Hepatocyte (in vitro differentiated cells): ENCODE measurements around the gene MYMX. TPM values are rescaled to one million over a fixed set of nuclear protein-coding genes. Genes with fewer than 3 reads are reported as not detected.

ENCODE experiments used
- DNase-seq: peaks from one replicate; pipeline ENCODE4 v3.0.0-alpha.2; 2016; ENCODE audit warnings: low spot score
- H2AFZ ChIP-seq: fragments of 200-600 bp; sonication (generic); 2 replicates; pipeline ENCODE4 v1.6.0; 2016; ENCODE audit warnings: antibody characterized with exemption, mild to moderate bottlenecking
- H3K27ac ChIP-seq: fragments of 200-600 bp; sonication (generic); 2 replicates; pipeline ENCODE4 v1.5.1; 2016; ENCODE audit warnings: mild to moderate bottlenecking
- H3K27me3 ChIP-seq: fragments of 200-600 bp; sonication (generic); 2 replicates; pipeline ENCODE4 v1.6.1; 2016
- H3K36me3 ChIP-seq: fragments of 200-600 bp; sonication (generic); replicated peaks from 2 replicates; pipeline ENCODE4 v1.5.1; 2016; ENCODE audit warnings: low read depth; ENCODE audit not compliant: insufficient read depth
- H3K4me1 ChIP-seq: fragments of 200-600 bp; sonication (generic); 2 replicates; pipeline ENCODE4 v1.5.1; 2016; ENCODE audit warnings: mild to moderate bottlenecking, moderate library complexity; ENCODE audit not compliant: insufficient read depth
- H3K4me2 ChIP-seq: fragments of 200-600 bp; sonication (generic); 2 replicates; pipeline ENCODE4 v1.6.0; 2016
- H3K4me3 ChIP-seq: fragments of 200-600 bp; sonication (generic); 2 replicates; pipeline ENCODE4 v1.5.1; 2016; ENCODE audit warnings: mild to moderate bottlenecking
- H3K79me2 ChIP-seq: fragments of 200-600 bp; sonication (generic); 2 replicates; pipeline ENCODE4 v1.6.0; 2017; ENCODE audit warnings: mild to moderate bottlenecking
- H3K9me2 ChIP-seq: fragments of 200-600 bp; sonication (generic); replicated peaks from 2 replicates; pipeline ENCODE4 v1.6.0; 2017; ENCODE audit warnings: mild to moderate bottlenecking; ENCODE audit not compliant: insufficient read depth
- H3K9me3 ChIP-seq: fragments of 200-600 bp; sonication (generic); 2 replicates; pipeline ENCODE4 v1.5.1; 2016; ENCODE audit warnings: low read depth, mild to moderate bottlenecking
- H4K20me1 ChIP-seq: fragments of 200-600 bp; sonication (generic); 2 replicates; pipeline ENCODE4 v1.6.0; 2016; ENCODE audit warnings: mild to moderate bottlenecking; ENCODE audit not compliant: insufficient read depth, poor library complexity, severe bottlenecking
- EZH2 ChIP-seq: fragments of 200-600 bp; sonication (generic); IDR thresholded peaks from 2 replicates; pipeline ENCODE4 v1.6.1; 2016; ENCODE audit warnings: antibody characterized with exemption, mild to moderate bottlenecking, borderline replicate concordance
- EZH2phosphoT487 ChIP-seq: fragments of 200-600 bp; sonication (generic); IDR thresholded peaks from one replicate; pipeline ENCODE4 v1.6.1; 2018; ENCODE audit warnings: antibody characterized with exemption, mild to moderate bottlenecking, low read depth, moderate library complexity; ENCODE audit not compliant: unreplicated experiment, severe bottlenecking
- WGBS: methylation state at CpG from one replicate; pipeline ENCODE4 v1.1.6; 2016; ENCODE audit warnings: low lambda C conversion rate; ENCODE audit errors: missing lambda C conversion rate; 5-methylcytosine and 5-hydroxymethylcytosine counted together
- microRNA counts: library from miRNA; unstranded; fragments of <30 nt; microRNA quantifications from one replicate; lab custom pipeline; 2017
- polyA plus RNA-seq: library from polyadenylated mRNA; unstranded; fragments of >200 nt; fragmentation: Nextera tagmentation; extraction: Ambion mirVana; gene quantifications from 2 replicates; pipeline ENCODE4 v1.2.1, GENCODE V29; 2016
- small RNA-seq: library from RNA; depleted of rRNA; stranded (forward); fragments of <200 nt; gene quantifications from one replicate; pipeline ENCODE3, GENCODE V24; 2014
- total RNA-seq: library from RNA; depleted of rRNA; stranded (reverse); fragments of >200 nt; gene quantifications from 2 replicates; pipeline ENCODE4 v1.2.3, GENCODE V29; 2014
- TF ChIP-seq, protein P1 (sequence below): fragments of 200-600 bp; sonication (generic); IDR thresholded peaks from 2 replicates; pipeline ENCODE4 v1.5.1; 2016; ENCODE audit warnings: antibody characterized with exemption, mild to moderate bottlenecking; ENCODE audit not compliant: poor library complexity

MYMX gene
- total and polyA plus RNA-seq, 2 experiments from 2014 or later: not detected

GRCh38 chr6:44267252-44267651, 50.5 kb downstream of the MYMX start:
- H3K4me1 ChIP-seq: peaks cover 23% of the 10 kb centered on the region
- WGBS: 69% methylated on average over 10 of the region's 10 CpGs
- peaks cover 23% of the 10 kb centered on the region for H3K79me2 ChIP-seq
- H3K27ac ChIP-seq: no peak overlapping the region
- H3K4me3 ChIP-seq: no peak overlapping the region
- no peaks in the 10 kb centered on the region for H3K9me3 ChIP-seq
- TF ChIP-seq EZH2phosphoT487 (no peak), EZH2 (no peak)
- TF ChIP-seq, protein P1, sequence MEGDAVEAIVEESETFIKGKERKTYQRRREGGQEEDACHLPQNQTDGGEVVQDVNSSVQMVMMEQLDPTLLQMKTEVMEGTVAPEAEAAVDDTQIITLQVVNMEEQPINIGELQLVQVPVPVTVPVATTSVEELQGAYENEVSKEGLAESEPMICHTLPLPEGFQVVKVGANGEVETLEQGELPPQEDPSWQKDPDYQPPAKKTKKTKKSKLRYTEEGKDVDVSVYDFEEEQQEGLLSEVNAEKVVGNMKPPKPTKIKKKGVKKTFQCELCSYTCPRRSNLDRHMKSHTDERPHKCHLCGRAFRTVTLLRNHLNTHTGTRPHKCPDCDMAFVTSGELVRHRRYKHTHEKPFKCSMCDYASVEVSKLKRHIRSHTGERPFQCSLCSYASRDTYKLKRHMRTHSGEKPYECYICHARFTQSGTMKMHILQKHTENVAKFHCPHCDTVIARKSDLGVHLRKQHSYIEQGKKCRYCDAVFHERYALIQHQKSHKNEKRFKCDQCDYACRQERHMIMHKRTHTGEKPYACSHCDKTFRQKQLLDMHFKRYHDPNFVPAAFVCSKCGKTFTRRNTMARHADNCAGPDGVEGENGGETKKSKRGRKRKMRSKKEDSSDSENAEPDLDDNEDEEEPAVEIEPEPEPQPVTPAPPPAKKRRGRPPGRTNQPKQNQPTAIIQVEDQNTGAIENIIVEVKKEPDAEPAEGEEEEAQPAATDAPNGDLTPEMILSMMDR: no peak
- no peaks in the 10 kb centered on the region for H3K36me3 ChIP-seq
- peaks cover 34% of the 10 kb centered on the region for H3K27me3 ChIP-seq
- no peak overlapping the region for H2AFZ ChIP-seq
- H3K9me2 ChIP-seq: no peaks in the 10 kb centered on the region
- no peak for DNase-seq
- H4K20me1 ChIP-seq: peaks cover 10% of the 10 kb centered on the region
- no peak overlapping the region for H3K4me2 ChIP-seq

MicroRNAs encoded within 50 kb of the gene (microRNA counts, 767-probe panel; counts per million panel counts)
- not detected for microRNA hsa-miR-4647 (lab: Ali Mortazavi, UCI)

Small RNA genes lying within 50 kb of the gene (small RNA-seq; reads per million reads assigned to genes)
- gene RN7SL811P: not detected

Other genes starting within 250 kb of the MYMX start
- 58.3 and 64.3 TPM in 2 replicates for gene MRPL14, start 89.5 kb upstream of the MYMX start, total RNA-seq
- 106 and 124 TPM in 2 replicates for gene MRPL14, start 89.5 kb upstream of the MYMX start, polyA plus RNA-seq
- gene TMEM63B, start 89.4 kb upstream of the MYMX start, total RNA-seq: 31.8 and 43.5 TPM in 2 replicates
- 28.7 and 31.4 TPM in 2 replicates for gene TMEM63B, start 89.4 kb upstream of the MYMX start, polyA plus RNA-seq
- 0.16 and 0.23 TPM in 2 replicates for gene CAPN11, start 58.1 kb upstream of the MYMX start, total RNA-seq
- gene CAPN11, start 58.1 kb upstream of the MYMX start, polyA plus RNA-seq: 0.13 and 0.39 TPM in 2 replicates
- gene SLC29A1, start 6.7 kb downstream of the MYMX start, total RNA-seq: 23.3 and 32.4 TPM in 2 replicates
- gene SLC29A1, start 6.7 kb downstream of the MYMX start, polyA plus RNA-seq: 28.5 and 30.8 TPM in 2 replicates
- gene HSP90AB1, start 30.2 kb downstream of the MYMX start, total RNA-seq: 884 and 891 TPM in 2 replicates
- gene HSP90AB1, start 30.2 kb downstream of the MYMX start, polyA plus RNA-seq: 422 and 440 TPM in 2 replicates
- gene SLC35B2, start 40.6 kb downstream of the MYMX start, total RNA-seq: 73.0 and 74.1 TPM in 2 replicates
- 92.9 and 104 TPM in 2 replicates for gene SLC35B2, start 40.6 kb downstream of the MYMX start, polyA plus RNA-seq
- 13.2 and 16.7 TPM in 2 replicates for gene NFKBIE, start 48.6 kb downstream of the MYMX start, total RNA-seq
- gene NFKBIE, start 48.6 kb downstream of the MYMX start, polyA plus RNA-seq: 9.6 and 14.0 TPM in 2 replicates
- 0.30 and 0.44 TPM in 2 replicates for gene TMEM151B, start 53.5 kb downstream of the MYMX start, total RNA-seq
- 0.30 and 1.0 TPM in 2 replicates for gene TMEM151B, start 53.5 kb downstream of the MYMX start, polyA plus RNA-seq
- 8.8 and 12.6 TPM in 2 replicates for gene AARS2, start 96.4 kb downstream of the MYMX start, total RNA-seq
- 11.9 and 17.6 TPM in 2 replicates for gene AARS2, start 96.4 kb downstream of the MYMX start, polyA plus RNA-seq
- not detected in 2 replicates for gene SPATS1, start 125.7 kb downstream of the MYMX start, total RNA-seq
- gene SPATS1, start 125.7 kb downstream of the MYMX start, polyA plus RNA-seq: not detected in 2 replicates
- gene CDC5L, start 170.8 kb downstream of the MYMX start, total RNA-seq: 22.8 and 23.1 TPM in 2 replicates
- 10.0 and 12.5 TPM in 2 replicates for gene CDC5L, start 170.8 kb downstream of the MYMX start, polyA plus RNA-seq